Choroid plexus epithelial cell (primary cell): ENCODE results near the gene PLGRKT.
"Not testable (repeated sequence)": the region's sequence is repeated elsewhere in the genome, so short reads cannot be mapped to it uniquely, and the experiment has no call there.

ENCODE experiments used
- DNase-seq: peaks from one replicate; pipeline ENCODE4 v3.0.0-alpha.2; 2010; ENCODE audit warnings: low read depth
- H3K4me3 ChIP-seq: 2 replicates; pipeline ENCODE4 v1.5.1; 2011; ENCODE audit warnings: low read depth, mild to moderate bottlenecking, control low read depth, low read length, moderate library complexity
- TF ChIP-seq, protein P1 (sequence below): conservative IDR thresholded peaks from 2 replicates; pipeline ENCODE4 v1.5.1; 2011; ENCODE audit warnings: low read depth, mild to moderate bottlenecking, control low read depth, inconsistent platforms, low read length, moderate library complexity

PLGRKT gene

GRCh38 chr9:5355226-5355625 lies 82.5 kb downstream of the PLGRKT start:
- H3K4me3 ChIP-seq = no peak overlapping the region
- TF ChIP-seq, protein P1, sequence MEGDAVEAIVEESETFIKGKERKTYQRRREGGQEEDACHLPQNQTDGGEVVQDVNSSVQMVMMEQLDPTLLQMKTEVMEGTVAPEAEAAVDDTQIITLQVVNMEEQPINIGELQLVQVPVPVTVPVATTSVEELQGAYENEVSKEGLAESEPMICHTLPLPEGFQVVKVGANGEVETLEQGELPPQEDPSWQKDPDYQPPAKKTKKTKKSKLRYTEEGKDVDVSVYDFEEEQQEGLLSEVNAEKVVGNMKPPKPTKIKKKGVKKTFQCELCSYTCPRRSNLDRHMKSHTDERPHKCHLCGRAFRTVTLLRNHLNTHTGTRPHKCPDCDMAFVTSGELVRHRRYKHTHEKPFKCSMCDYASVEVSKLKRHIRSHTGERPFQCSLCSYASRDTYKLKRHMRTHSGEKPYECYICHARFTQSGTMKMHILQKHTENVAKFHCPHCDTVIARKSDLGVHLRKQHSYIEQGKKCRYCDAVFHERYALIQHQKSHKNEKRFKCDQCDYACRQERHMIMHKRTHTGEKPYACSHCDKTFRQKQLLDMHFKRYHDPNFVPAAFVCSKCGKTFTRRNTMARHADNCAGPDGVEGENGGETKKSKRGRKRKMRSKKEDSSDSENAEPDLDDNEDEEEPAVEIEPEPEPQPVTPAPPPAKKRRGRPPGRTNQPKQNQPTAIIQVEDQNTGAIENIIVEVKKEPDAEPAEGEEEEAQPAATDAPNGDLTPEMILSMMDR = no peak
- DNase-seq = no peak

GRCh38 chr9:5354184-5354583 lies 83.5 kb downstream of the PLGRKT start:
- TF ChIP-seq, protein P1 = no peak
- H3K4me3 ChIP-seq = no peak overlapping the region
- no peak for DNase-seq

GRCh38 chr9:5352637-5353248 lies 85.0 kb downstream of the PLGRKT start:
- TF ChIP-seq, protein P1 = no peak
- DNase-seq = no peak
- no peak overlapping the region for H3K4me3 ChIP-seq

GRCh38 chr9:5338992-5339981 lies 98.4 kb downstream of the PLGRKT start, which contains the start of gene RLN1:
RLN1 (minus strand) TSS chr9:5339876; CDS start chr9:5339746, 130 bp downstream.
- not testable (repeated sequence) for H3K4me3 ChIP-seq, DNase-seq

GRCh38 chr9:5336688-5337087 lies 101.0 kb downstream of the PLGRKT start:
- TF ChIP-seq, protein P1 = no peak
- no peak overlapping the region for H3K4me3 ChIP-seq
- DNase-seq = no peak

DNA sequence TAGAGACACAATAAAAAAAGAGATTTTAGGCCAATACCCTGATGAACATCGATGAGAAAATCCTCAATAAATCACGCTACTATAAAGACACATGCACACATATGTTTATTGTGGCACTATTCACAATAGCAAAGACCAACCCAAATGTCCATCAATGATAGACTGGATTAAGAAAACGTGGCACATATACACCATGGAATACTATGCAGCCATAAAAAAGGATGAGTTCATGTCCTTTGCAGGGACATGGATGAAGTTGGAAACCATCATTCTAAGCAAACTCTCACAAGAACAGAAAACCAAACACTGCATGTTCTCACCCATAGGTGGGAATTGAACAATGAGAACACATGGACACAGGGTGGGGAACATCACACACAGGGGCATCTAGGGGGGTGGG lies 106.4 kb downstream of the PLGRKT start:
- not testable (repeated sequence) for DNase-seq

GRCh38 chr9:5326893-5327548 lies 110.7 kb downstream of the PLGRKT start:
- H3K4me3 ChIP-seq = no peak overlapping the region
- peak; percentile 7 for DNase-seq
- TF ChIP-seq, protein P1 = no peak

More for the DNA sequence above, 106.4 kb downstream of the PLGRKT start:
- not testable (repeated sequence) for H3K4me3 ChIP-seq
